NCI-H2171 treated with DMSO at 0.1 percent for 48 hours (cell line): ENCODE measurements around the gene PLEKHG5.
A peak's percentile ranks its signal among the peaks of the same experiment; 100 is the strongest.
"Not testable (repeated sequence)": the region's sequence is repeated elsewhere in the genome, so short reads cannot be mapped to it uniquely, and the experiment has no call there.

Experiments
- DNase-seq: peaks from one replicate; lab custom pipeline; 2025; lab: John Stamatoyannopoulos, UW

The PLEKHG5 gene

DNA sequence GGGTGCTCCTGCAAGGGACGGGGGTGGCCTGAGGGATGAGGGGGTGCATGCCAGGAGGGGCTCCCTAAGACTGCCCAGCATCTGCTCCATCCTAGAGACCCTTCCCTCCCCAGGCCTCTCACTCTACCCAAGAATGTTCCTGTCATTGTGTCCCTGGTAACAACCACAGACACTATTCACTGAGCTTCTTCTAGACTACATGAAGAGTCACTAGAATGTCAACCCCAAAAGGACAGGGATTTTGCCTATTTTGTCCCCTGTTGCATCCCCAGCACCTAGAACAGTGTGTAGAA, 28.4 kb downstream of the PLEKHG5 start:
- DNase-seq: no peak

DNA sequence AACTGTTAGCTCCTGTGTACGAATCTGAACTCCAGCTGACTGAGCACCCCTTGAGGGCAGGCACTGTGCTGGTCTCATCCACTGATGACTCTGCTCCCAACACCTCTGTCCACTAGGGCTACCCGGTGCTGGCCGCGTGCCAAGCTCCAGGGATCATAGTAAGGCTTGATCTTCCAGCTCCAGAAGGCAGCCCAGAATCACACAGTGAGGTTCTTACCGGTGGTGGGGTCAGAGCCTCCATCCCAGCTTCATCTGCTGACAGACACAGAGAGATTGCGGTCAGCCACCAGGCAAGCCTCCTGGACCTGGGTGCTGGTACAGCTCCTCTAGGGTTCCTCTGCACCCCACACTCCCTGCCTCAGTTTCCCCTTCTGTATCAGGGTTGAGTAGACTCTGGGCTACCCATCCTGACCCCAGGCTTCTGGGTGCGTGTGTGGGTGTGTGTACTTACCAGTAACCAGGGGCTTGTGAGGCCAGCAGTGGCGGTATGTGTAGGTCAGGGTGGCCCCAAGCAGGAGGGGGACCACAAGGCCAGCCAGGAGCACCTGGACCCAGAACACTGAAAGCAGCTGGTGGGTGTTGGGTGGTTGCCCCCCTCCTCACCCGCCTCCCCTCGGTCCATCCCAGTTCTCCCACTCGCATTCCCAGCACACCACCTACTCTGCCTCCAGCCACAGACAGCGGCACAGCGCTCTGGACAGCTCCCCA, 28.9 kb downstream of the PLEKHG5 start:
- no peak for DNase-seq

DNA sequence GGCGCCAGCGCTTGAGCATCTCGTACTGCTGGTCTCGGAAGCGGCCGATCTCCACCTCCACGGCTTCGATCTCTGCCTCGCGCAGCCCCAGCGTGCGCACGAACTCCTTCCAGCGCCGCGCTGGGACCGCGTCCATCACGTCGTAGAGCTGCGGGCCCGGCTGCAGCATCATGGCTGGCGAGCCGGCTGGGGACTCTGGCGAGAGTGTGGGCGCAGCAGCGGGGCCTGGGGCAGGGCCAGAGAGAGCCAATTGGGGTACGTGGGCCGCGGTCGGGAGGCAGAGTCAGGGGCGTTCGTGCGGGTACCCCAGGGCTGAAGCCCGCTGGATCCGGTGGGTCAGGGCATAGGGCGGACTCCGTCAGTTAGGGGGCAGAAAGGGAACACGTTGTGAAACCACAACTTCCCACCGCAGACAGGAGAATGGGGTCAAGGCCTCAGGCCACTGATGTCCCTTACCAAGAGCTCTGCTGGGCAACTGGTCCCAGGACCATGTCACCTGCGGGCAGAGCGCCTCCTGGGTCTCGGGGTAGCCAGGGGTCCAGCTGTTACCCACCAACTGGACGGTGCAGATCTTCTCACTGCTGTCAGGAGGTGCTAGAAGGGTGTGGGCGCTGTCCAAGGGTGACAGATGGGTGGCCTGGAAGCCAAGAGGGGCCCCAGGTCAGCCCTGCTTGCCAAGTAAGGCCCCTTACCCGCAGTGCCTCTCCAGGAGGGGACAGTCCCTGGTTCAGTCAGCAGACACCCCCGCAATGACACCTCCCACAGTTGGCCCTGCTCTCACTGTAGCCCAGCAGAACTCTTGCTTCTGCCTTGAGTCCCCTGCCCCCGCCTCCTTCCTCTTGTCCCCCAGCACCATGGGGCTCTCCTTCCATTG, 29.7 kb downstream of the PLEKHG5 start:
- no peak for DNase-seq

- no peak for DNase-seq
Observed at GRCh38 chr1:6461051-6461530, 30.4 kb downstream of the PLEKHG5 start.

GRCh38 chr1:6460301-6461050, 31.0 kb downstream of the PLEKHG5 start:
- DNase-seq: no peak

GRCh38 chr1:6459850-6460265, 31.6 kb downstream of the PLEKHG5 start:
- DNase-seq: no peak

GRCh38 chr1:6456800-6457466, 34.5 kb downstream of the PLEKHG5 start:
- DNase-seq: no peak

GRCh38 chr1:6455752-6456520, 35.5 kb downstream of the PLEKHG5 start:
- not testable (repeated sequence) for DNase-seq

- no peak for DNase-seq
Observed at GRCh38 chr1:6454856-6455751, 36.4 kb downstream of the PLEKHG5 start.

- not testable (repeated sequence) for DNase-seq
Observed at GRCh38 chr1:6453895-6454855, 37.3 kb downstream of the PLEKHG5 start.

DNA sequence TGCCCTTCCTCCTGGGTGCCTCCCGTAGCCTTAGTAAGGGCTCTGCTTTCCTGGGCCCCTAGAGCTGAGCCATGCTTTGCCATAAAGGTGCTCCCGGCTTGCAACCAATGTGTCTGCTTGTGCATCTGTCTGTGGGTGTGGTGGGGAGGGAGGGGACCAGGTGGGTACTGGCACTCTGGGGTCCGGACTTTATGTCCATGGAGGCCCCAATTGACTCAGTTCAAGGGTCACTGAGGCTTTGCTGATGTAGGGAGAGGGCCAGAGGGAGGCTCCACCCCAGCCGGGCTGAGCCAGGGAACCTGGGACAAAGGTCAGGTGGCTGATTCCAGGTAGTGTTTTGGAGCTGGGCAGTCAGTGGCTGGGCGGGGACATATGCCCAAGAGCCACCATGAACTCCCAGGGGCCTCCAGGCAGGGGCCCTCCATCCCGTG, 40.5 kb downstream of the PLEKHG5 start:
- no peak for DNase-seq

DNA sequence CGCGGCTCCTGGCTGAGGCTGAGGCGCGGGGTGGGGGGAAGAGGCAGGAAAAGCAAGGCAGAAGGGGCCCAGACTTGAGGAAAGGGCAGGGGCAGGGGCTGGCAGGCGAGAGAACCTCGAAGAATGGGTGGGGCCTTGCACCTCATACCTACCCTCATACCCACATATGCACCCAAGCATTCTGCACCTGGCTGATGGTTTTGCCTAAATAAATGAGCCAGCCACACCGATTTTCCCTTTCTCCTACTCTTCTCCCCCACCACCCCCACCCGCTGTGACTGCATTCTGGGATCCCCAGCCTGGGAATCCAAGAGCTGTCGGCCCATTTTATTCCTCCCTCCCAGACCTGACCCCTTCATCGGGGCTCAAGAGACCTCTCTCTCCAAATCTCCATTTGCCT, 41.0 kb downstream of the PLEKHG5 start:
- not testable (repeated sequence) for DNase-seq

DNA sequence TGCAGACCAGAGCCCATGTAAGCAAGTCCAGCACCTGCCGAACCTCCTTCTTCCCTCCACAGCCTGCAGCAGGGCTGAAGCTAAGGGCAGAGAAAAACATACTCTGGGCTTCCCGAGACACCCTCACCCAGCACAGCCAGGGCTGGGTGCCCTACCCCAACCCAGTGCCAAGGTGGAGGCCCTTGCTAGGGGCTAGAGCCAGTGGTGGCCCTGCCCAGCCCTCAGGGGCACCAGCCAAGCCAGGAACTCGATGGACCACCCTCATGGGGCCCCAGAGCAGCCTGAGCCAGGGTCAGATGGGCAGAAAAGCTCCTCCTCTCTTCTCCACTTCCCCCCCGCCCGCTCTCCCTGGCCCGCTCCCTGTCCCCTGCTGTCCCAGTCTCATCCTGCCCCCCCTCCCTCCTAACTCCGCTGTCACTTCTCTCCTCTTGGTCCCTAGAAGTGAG, 41.4 kb downstream of the PLEKHG5 start:
- no peak for DNase-seq

- DNase-seq: peak; percentile 35
Observed at GRCh38 chr1:6448749-6449631, 42.5 kb downstream of the PLEKHG5 start.

GRCh38 chr1:6447818-6448748, 43.4 kb downstream of the PLEKHG5 start:
- DNase-seq: peak; percentile 95

GRCh38 chr1:6447016-6447817, 44.2 kb downstream of the PLEKHG5 start:
- DNase-seq: peak; percentile 51
